Sigmoid colon (tissue), 7 donors: ENCODE results near the gene RGL4. TPM values are rescaled to one million over a fixed set of nuclear protein-coding genes. Genes with fewer than 3 reads are reported as not detected.

Experiments
- DNase-seq: peaks from one replicate; pipeline ENCODE4 v3.0.0-alpha.2; 2019
- H3K27ac ChIP-seq, 4 donors: fragments of 200-600 bp; sonication (generic); one replicate each; pipeline ENCODE4 v1.5.1; 2016 to 2019; ENCODE audit warnings: mild to moderate bottlenecking in 1 of 4
- H3K27me3 ChIP-seq, 3 donors: fragments of 200-600 bp; sonication (generic); one replicate each; pipeline ENCODE4 v1.5.1; 2019; ENCODE audit warnings: mild to moderate bottlenecking in 1 of 3
- H3K36me3 ChIP-seq, 4 donors: fragments of 200-600 bp; sonication (generic); one replicate each; pipeline ENCODE4 v1.5.1; 2016 to 2019
- H3K4me1 ChIP-seq, 4 donors: fragments of 200-600 bp; sonication (generic); one replicate each; pipeline ENCODE4 v1.5.1; 2017 to 2019
- H3K4me3 ChIP-seq, 4 donors: fragments of 200-600 bp; sonication (generic); one replicate each; pipeline ENCODE4 v1.5.1; 2017 to 2019; ENCODE audit warnings: mild to moderate bottlenecking in 2 of 4, moderate library complexity in 1 of 4
- H3K9me3 ChIP-seq, 4 donors: fragments of 200-600 bp in 3 of 4; sonication (generic) in 3 of 4; one replicate each; pipeline versions ENCODE4 v1.5.1 to v1.6.1; 2013 to 2019
- EP300 ChIP-seq, 4 donors: sonication (generic); formaldehyde crosslinking; IDR thresholded peaks; one replicate each; pipeline ENCODE4 v1.6.1; 2017; ENCODE audit warnings: antibody characterized with exemption in 4 of 4
- POLR2A ChIP-seq, 2 donors: fragments of 450-650 bp; IDR thresholded peaks; one replicate each; pipeline ENCODE4 v1.6.1; 2016; ENCODE audit warnings: antibody characterized with exemption in 2 of 2, mild to moderate bottlenecking in 2 of 2, moderate library complexity in 2 of 2
- POLR2AphosphoS5 ChIP-seq, 4 donors: sonication (generic); formaldehyde crosslinking; IDR thresholded peaks; one replicate each; pipeline ENCODE4 v1.6.1; 2017; ENCODE audit warnings: antibody characterized with exemption in 4 of 4
- WGBS, 2 donors: extraction: QIAGEN DNeasy Blood & Tissue Kit; methylation state at CpG; one replicate each; pipeline ENCODE4 v1.1.7; 2013; 5-methylcytosine and 5-hydroxymethylcytosine counted together
- intact Hi-C: fragments of 100-400 bp; cut with DNase I; formaldehyde crosslinking; loops from one replicate; pipeline ENCODE4 v1.15.1; 2023
- polyA plus RNA-seq, 3 donors: library from polyadenylated mRNA; stranded (reverse); fragments of 200-250 nt; gene quantifications; one replicate each; pipeline ENCODE4 v1.2.3, GENCODE V29; 2013
- total RNA-seq, 4 donors: library from RNA; depleted of rRNA; stranded (reverse); fragments of >200 nt; gene quantifications; one replicate each; pipeline ENCODE4 v1.1.0, GENCODE V29; 2016
- TF ChIP-seq, protein P1 (sequence below), 4 experiments: fragments of 450-650 bp in 3 of 4; fragments of 200-600 bp in 1 of 4; IDR thresholded peaks; one replicate each; pipeline ENCODE4 v1.5.1; 2016 to 2019; ENCODE audit warnings: antibody characterized with exemption in 4 of 4, mild to moderate bottlenecking in 3 of 4, moderate library complexity in 2 of 4
- donor health status: healthy with polysubstance abuse.
- donor health status: Bipolar disorder and iron deficiency.
- donor health status: healthy.

RGL4 gene
- total and polyA plus RNA-seq, 7 donors, result 1.8 to 3.2 (median 2.8) TPM; not detected in 4

DNA sequence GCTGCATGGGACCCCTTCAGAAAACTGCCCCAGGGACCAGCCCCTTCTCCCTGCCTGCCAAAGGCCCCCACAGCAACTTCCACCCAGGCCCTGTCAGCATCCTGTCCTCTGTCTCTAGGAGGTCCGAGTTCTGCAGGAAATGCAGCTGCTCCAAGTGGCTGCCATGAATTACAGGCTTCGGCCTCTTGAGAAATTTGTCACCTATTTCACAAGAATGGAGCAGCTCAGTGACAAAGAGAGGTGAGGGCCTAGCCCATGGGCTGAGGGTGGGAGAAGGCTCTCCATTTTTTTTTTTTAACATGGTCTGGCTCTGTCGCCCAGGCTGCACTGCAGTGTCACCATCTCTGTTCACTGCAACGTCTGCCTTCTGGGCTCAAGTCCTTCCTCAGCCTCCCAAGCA is 7.3 kb downstream of the RGL4 start:
- no peak for TF ChIP-seq POLR2A (IDR thresholded peaks at IDR 0.05)
- TF ChIP-seq, protein P1, sequence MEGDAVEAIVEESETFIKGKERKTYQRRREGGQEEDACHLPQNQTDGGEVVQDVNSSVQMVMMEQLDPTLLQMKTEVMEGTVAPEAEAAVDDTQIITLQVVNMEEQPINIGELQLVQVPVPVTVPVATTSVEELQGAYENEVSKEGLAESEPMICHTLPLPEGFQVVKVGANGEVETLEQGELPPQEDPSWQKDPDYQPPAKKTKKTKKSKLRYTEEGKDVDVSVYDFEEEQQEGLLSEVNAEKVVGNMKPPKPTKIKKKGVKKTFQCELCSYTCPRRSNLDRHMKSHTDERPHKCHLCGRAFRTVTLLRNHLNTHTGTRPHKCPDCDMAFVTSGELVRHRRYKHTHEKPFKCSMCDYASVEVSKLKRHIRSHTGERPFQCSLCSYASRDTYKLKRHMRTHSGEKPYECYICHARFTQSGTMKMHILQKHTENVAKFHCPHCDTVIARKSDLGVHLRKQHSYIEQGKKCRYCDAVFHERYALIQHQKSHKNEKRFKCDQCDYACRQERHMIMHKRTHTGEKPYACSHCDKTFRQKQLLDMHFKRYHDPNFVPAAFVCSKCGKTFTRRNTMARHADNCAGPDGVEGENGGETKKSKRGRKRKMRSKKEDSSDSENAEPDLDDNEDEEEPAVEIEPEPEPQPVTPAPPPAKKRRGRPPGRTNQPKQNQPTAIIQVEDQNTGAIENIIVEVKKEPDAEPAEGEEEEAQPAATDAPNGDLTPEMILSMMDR (IDR thresholded peaks at IDR 0.05), result no peak
- TF ChIP-seq POLR2AphosphoS5 (IDR thresholded peaks at IDR 0.05), result no peak
- no peak for TF ChIP-seq EP300 (IDR thresholded peaks at IDR 0.05)
- intact Hi-C loops, result no loop called here

DNA sequence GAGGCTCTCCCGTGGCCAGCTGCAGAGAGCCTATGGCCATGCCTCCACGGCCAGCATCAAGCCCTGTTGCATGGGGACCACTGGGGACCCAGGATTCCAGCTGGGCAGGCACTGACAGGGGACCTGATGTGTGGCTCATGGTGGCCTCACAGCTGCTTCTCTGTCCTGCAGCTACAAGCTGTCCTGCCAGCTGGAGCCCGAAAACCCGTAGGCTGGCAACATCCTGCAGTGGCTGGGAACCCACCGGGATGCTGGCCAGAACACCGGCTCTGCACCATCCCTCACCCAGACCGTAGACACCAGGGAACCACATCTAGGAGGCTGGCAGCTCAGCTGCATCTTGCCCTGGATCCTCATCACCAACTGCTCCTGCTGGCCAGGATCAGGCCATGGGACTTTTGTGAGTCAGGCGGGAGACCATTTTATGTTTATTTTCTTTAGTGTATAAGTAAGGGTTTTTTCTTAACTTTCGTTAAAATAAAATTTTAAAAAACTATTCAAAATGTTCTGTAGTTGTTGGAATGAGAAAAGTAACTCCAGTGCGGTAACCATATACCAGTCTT is 7.9 kb downstream of the RGL4 start:
- no peak for DNase-seq
- Histone ChIP-seq H3K9me3 (no peaks in the 10 kb centered on the region), H3K4me1 (no peaks in the 10 kb centered on the region), H3K27ac (no peak overlapping the region), H3K36me3 (peaks cover 3 to 77% (median 18%) of the 10 kb centered on the region in 4 donors), H3K4me3 (no peak overlapping the region), H3K27me3 (no peaks in the 10 kb centered on the region)
- no peak for TF ChIP-seq EP300 (IDR thresholded peaks at IDR 0.05)
- no peak for TF ChIP-seq POLR2AphosphoS5 (IDR thresholded peaks at IDR 0.05)
- TF ChIP-seq POLR2A (IDR thresholded peaks at IDR 0.05), result no peak
- TF ChIP-seq, protein P1 (IDR thresholded peaks at IDR 0.05), result no peak
- intact Hi-C loops, result no loop called here
- WGBS, 2 donors, result 96 to 97% methylated on average over 10 of the region's 10 CpGs

More for the DNA sequence above, 7.3 kb downstream of the RGL4 start:
- Histone ChIP-seq H3K36me3 (peaks cover 3 to 77% (median 16%) of the 10 kb centered on the region in 4 donors), H3K27me3 (no peaks in the 10 kb centered on the region), H3K4me1 (no peaks in the 10 kb centered on the region), H3K4me3 (no peak overlapping the region), H3K27ac (no peak overlapping the region), H3K9me3 (no peaks in the 10 kb centered on the region)
- 78 to 91% methylated on average over 4 of the region's 4 CpGs for WGBS, 2 donors
- no peak for DNase-seq

DNA sequence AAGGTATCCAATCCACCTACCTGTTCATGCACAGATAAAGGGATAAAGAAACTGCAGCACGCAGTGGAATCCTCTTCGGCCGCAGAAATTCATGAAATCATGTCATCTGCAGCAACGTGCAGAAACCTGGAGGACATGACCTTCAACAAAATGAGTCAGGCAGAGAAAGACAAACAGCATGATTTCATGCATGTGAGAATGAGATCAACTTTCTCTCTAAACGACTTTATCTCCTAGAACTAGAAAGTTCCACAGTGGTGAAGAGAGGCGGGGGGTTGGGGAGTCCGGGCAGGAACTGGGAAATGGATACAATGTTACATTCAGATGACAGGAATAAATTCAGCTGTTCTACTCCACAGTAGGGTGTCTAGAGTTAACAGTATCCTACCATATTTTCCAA is 9.9 kb downstream of the RGL4 start:
- Histone ChIP-seq H3K27ac (no peak overlapping the region), H3K4me1 (no peaks in the 10 kb centered on the region), H3K27me3 (no peaks in the 10 kb centered on the region), H3K36me3 (peaks cover 0 to 77% (median 10%) of the 10 kb centered on the region in 4 donors), H3K4me3 (no peak overlapping the region), H3K9me3 (no peaks in the 10 kb centered on the region)
- intact Hi-C loops, result no loop called here
- TF ChIP-seq EP300 (IDR thresholded peaks at IDR 0.05) (no peak), POLR2AphosphoS5 (IDR thresholded peaks at IDR 0.05) (no peak), POLR2A (IDR thresholded peaks at IDR 0.05) (no peak)
- TF ChIP-seq, protein P1 (IDR thresholded peaks at IDR 0.05), result no peak
- no peak for DNase-seq
- WGBS, 2 donors, result 87 to 90% methylated on average over 7 of the region's 7 CpGs

DNA sequence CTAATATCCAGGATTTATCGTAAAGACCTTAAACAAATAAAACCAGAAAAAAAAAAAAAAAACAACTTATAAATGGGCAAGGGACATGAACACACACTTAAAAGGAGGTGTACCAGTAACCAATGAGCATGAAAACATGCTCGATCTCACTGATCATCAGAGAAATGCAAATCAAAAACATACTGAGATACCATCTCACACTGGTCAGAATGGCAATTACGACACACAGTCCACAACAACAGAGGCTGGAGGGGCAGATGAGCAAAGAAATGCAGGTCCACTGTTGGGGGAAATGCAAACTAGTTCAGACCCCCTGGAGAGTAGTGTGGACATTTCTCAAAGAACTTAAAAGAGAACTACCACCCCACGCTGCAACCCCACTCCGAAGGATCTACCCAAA is 13.2 kb downstream of the RGL4 start:
- 94 to 95% methylated on average over 5 of the region's 5 CpGs for WGBS, 2 donors
- intact Hi-C loops, result no loop called here
- H3K27me3 ChIP-seq, result no peaks in the 10 kb centered on the region
- peaks cover 0 to 95% (median 31%) of the 10 kb centered on the region in 4 donors for H3K36me3 ChIP-seq
- no peak for DNase-seq
- no peaks in the 10 kb centered on the region for H3K4me1 ChIP-seq
- no peak overlapping the region for H3K4me3 ChIP-seq
- H3K27ac ChIP-seq, result no peak overlapping the region
- TF ChIP-seq, protein P1 (IDR thresholded peaks at IDR 0.05), result no peak
- TF ChIP-seq POLR2A (IDR thresholded peaks at IDR 0.05) (no peak), EP300 (IDR thresholded peaks at IDR 0.05) (no peak), POLR2AphosphoS5 (IDR thresholded peaks at IDR 0.05) (no peak)
- no peaks in the 10 kb centered on the region for H3K9me3 ChIP-seq

DNA sequence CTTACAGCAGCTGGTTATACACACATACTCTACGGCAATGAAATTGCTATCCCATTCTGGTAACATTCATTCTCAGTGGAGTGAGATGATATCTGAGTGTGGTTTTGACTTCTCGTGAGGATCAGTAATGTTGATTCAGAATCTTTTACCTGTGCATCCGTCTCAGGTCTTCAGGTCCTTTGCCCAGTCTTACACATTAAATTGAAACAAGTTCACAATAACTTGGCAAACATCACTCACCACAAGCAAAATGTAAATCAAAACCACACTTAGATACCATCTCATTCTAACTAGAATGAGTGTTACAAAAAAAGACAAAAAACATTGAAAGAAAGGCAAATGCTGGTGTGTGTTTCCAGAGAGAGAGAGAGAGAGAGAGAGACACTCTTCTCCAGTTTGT is 14.0 kb downstream of the RGL4 start:
- 84 to 90% methylated on average over 3 of the region's 3 CpGs for WGBS, 2 donors
- no peak for TF ChIP-seq POLR2A (IDR thresholded peaks at IDR 0.05)
- TF ChIP-seq, protein P1 (IDR thresholded peaks at IDR 0.05), result no peak
- no peak for TF ChIP-seq EP300 (IDR thresholded peaks at IDR 0.05)
- no peak for TF ChIP-seq POLR2AphosphoS5 (IDR thresholded peaks at IDR 0.05)
- intact Hi-C loops, result no loop called here
- H3K9me3 ChIP-seq, result no peaks in the 10 kb centered on the region
- no peaks in the 10 kb centered on the region for H3K27me3 ChIP-seq
- no peak overlapping the region for H3K4me3 ChIP-seq
- peaks cover 0 to 95% (median 33%) of the 10 kb centered on the region in 4 donors for H3K36me3 ChIP-seq
- no peaks in the 10 kb centered on the region for H3K4me1 ChIP-seq
- DNase-seq, result no peak
- no peak overlapping the region for H3K27ac ChIP-seq
